Thyroid gland (tissue), 4 donors: ENCODE results near the gene NEK6. TPM values are rescaled to one million over a fixed set of nuclear protein-coding genes. Genes with fewer than 3 reads are reported as not detected.
A peak's percentile ranks its signal among the peaks of the same experiment; 100 is the strongest.

Experiments used
- DNase-seq, 2 donors: peaks; one replicate each; pipeline ENCODE4 v3.0.0-alpha.2; 2019
- H3K27ac ChIP-seq, 3 donors: fragments of 200-600 bp; sonication (generic); 1 replicate in 2 of 3; 2 replicates in 1 of 3; pipeline ENCODE4 v1.5.1; 2016 to 2019; ENCODE audit warnings: mild to moderate bottlenecking in 1 of 3, moderate library complexity in 1 of 3
- H3K27me3 ChIP-seq: fragments of 200-600 bp; sonication (generic); one replicate; pipeline ENCODE4 v1.5.1; 2019
- H3K36me3 ChIP-seq, 2 donors: fragments of 200-600 bp; sonication (generic); one replicate each; pipeline ENCODE4 v1.5.1; 2016 to 2019
- H3K4me1 ChIP-seq, 2 donors: fragments of 200-600 bp; sonication (generic); one replicate each; pipeline ENCODE4 v1.5.1; 2017 to 2019
- H3K4me3 ChIP-seq, 3 donors: fragments of 200-600 bp; sonication (generic); replicated peaks in 1 of 3; 1 replicate in 2 of 3; 2 replicates in 1 of 3; pipeline ENCODE4 v1.5.1; 2016; ENCODE audit warnings: mild to moderate bottlenecking in 1 of 3
- H3K9me3 ChIP-seq: fragments of 200-600 bp; sonication (generic); one replicate; pipeline ENCODE4 v1.5.1; 2017
- CTCF ChIP-seq, 6 experiments: fragments of 200-600 bp in 3 of 6; fragments of 450-650 bp in 3 of 6; sonication (generic) in 3 of 6; IDR thresholded peaks; one replicate each; pipeline ENCODE4 v1.5.1; 2016 to 2019; ENCODE audit warnings: antibody characterized with exemption in 6 of 6, mild to moderate bottlenecking in 2 of 6, inconsistent platforms in 1 of 6, moderate library complexity in 1 of 6
- POLR2A ChIP-seq, 2 donors: fragments of 450-650 bp; IDR thresholded peaks; one replicate each; pipeline ENCODE4 v1.6.1; 2017; ENCODE audit warnings: antibody characterized with exemption in 2 of 2, mild to moderate bottlenecking in 2 of 2, moderate library complexity in 1 of 2
- WGBS, 2 donors: methylation state at CpG; one replicate each; pipeline ENCODE4 v1.1.5; 2017; 5-methylcytosine and 5-hydroxymethylcytosine counted together
- intact Hi-C: fragments of 100-400 bp; cut with DNase I; formaldehyde crosslinking; loops from one replicate; pipeline ENCODE4 v1.15.1; 2023
- total RNA-seq, 4 donors: library from RNA; depleted of rRNA; stranded (reverse); fragments of >200 nt; gene quantifications; one replicate each; pipeline ENCODE4 v1.2.3, GENCODE V29; 2016

Gene NEK6
- total RNA-seq, 4 donors from 2014 or later, result 10.7 to 12.8 (median 11.0) TPM

- TF ChIP-seq CTCF (IDR thresholded peaks at IDR 0.05) (no peak), POLR2A (IDR thresholded peaks at IDR 0.05) (no peak)
- no peak for DNase-seq
- H3K27ac ChIP-seq, result no peak overlapping the region
Measured at GRCh38 chr9:124265551-124265950, 7.8 kb downstream of the NEK6 start.

DNA sequence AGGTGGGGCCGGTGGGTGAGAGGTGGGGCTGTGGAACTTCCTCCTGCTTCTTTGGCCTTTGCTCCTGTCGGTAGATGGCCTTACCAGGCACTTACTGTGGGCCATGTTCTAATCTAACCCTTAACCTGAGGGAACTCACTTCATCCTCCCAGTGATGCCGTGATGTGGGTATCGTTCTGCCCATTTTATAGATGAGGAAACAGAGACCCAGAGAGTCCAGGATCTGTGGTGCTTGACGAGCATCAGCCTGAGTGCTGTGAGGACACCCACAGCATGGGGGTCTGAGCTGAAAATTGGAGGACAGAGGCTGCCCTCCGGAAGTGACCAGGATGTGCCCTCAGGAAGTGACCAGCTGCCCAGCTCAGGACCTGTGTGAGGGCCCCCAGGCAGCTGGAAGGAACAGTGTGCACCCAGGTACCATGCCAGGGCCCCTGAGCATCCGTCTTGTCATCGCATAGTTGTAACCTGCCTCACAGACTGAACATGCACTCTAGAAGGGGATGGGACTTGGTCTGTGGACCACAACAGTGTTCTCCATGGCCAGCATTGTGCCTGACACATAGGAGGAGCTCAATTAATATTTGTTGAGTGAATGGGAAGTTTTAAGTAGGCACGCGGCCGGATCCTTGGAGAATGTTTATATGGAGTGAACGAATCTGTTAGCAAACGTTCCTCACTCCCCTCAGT is 8.5 kb downstream of the NEK6 start:
- Histone ChIP-seq H3K36me3 (no peaks in the 10 kb centered on the region), H3K9me3 (no peaks in the 10 kb centered on the region), H3K27ac (peak overlapping the region in 2 of 3 donors; percentile 72 to 75), H3K4me1 (peaks cover 22 to 47% of the 10 kb centered on the region in 2 donors), H3K4me3 (no peak overlapping the region), H3K27me3 (no peaks in the 10 kb centered on the region)
- 89 to 91% methylated on average over 9 to 13 of the region's 13 CpGs for WGBS, 2 donors
- intact Hi-C loops, result no loop called here
- no peak for DNase-seq
- TF ChIP-seq POLR2A (IDR thresholded peaks at IDR 0.05) (no peak), CTCF (IDR thresholded peaks at IDR 0.05) (no peak)

More at GRCh38 chr9:124265551-124265950, 7.8 kb downstream of the NEK6 start:
- Histone ChIP-seq H3K9me3 (no peaks in the 10 kb centered on the region), H3K4me1 (peaks cover 18 to 46% of the 10 kb centered on the region in 2 donors), H3K4me3 (no peak overlapping the region), H3K27me3 (no peaks in the 10 kb centered on the region), H3K36me3 (no peaks in the 10 kb centered on the region)
- 92 to 94% methylated on average over 6 to 7 of the region's 7 CpGs for WGBS, 2 donors
- intact Hi-C loops, result no loop called here

GRCh38 chr9:124266826-124267201 is 9.1 kb downstream of the NEK6 start:
- intact Hi-C loops, result no loop called here
- Histone ChIP-seq H3K4me1 (peaks cover 22 to 52% of the 10 kb centered on the region in 2 donors), H3K27ac (peak overlapping the region; percentile 72 to 75 (median 72)), H3K9me3 (no peaks in the 10 kb centered on the region), H3K36me3 (no peaks in the 10 kb centered on the region), H3K27me3 (no peaks in the 10 kb centered on the region), H3K4me3 (no peak overlapping the region)
- TF ChIP-seq CTCF (IDR thresholded peaks at IDR 0.05), result no peak
- no peak for TF ChIP-seq POLR2A (IDR thresholded peaks at IDR 0.05)
- DNase-seq, result no peak
- 56 to 75% methylated on average over 2 of the region's 2 CpGs for WGBS, 2 donors

DNA sequence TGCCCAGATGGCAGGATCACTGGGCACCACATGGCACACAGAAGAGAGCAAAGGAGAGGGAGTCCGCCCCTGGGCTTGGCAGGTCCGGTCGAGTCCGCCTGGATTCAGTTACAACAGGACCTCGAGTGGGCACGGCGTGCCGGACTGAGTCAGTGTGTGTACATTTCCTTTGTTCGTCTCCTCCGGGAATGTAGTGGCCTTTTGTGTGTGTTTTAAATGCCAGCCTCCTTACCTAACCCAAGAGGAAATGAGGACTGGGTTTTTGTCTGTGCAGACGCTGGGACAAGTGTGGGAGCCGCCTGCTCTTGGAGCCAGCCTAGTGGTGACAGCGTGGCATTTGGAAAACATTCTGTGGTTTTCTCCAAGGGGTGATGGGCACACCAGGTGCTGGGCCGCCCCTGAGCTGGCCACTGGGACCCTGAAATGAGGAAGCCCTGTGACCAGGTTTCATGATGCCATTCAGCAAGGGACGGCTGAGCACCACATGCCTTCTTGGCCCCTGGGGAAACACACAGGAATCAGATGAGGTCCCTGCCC is 9.6 kb downstream of the NEK6 start:
- Histone ChIP-seq H3K4me1 (peaks cover 22 to 57% of the 10 kb centered on the region in 2 donors), H3K9me3 (no peaks in the 10 kb centered on the region), H3K27me3 (no peaks in the 10 kb centered on the region), H3K27ac (peak overlapping the region; percentile 72 to 75 (median 72)), H3K4me3 (no peak overlapping the region), H3K36me3 (no peaks in the 10 kb centered on the region)
- peak; percentile 86 to 88 for DNase-seq
- TF ChIP-seq POLR2A (IDR thresholded peaks at IDR 0.05) (peak in 1 of 2 donors; percentile 22), CTCF (IDR thresholded peaks at IDR 0.05) (peak in 4 of 6 experiments; percentile 5 to 27 (median 20))
- intact Hi-C loops, result no loop called here
- WGBS, 2 donors, result 24 to 33% methylated on average over 13 to 15 of the region's 15 CpGs

GRCh38 chr9:124268248-124268647 is 10.5 kb downstream of the NEK6 start:
- DNase-seq, result no peak
- peaks cover 22 to 51% of the 10 kb centered on the region in 2 donors for H3K4me1 ChIP-seq
- TF ChIP-seq CTCF (IDR thresholded peaks at IDR 0.05) (no peak), POLR2A (IDR thresholded peaks at IDR 0.05) (no peak)
- H3K27me3 ChIP-seq, result no peaks in the 10 kb centered on the region
- no peak overlapping the region for H3K4me3 ChIP-seq
- H3K9me3 ChIP-seq, result no peaks in the 10 kb centered on the region
- intact Hi-C loops, result no loop called here
- 87 to 96% methylated on average over 3 of the region's 3 CpGs for WGBS, 2 donors
- H3K27ac ChIP-seq, result no peak overlapping the region
- no peaks in the 10 kb centered on the region for H3K36me3 ChIP-seq
